ENCODE results near the gene THOC1. TPM values are rescaled to one million over a fixed set of nuclear protein-coding genes. Genes with fewer than 3 reads are reported as not detected.

THOC1 gene
- total and polyA plus RNA-seq, 4 experiments from 2014 or later: 15.2 to 69.9 (median 42.4) TPM

GRCh38 chr18:181711-182110 lies 86.1 kb downstream of the THOC1 start:
- no peak overlapping the region for H3K4me3 ChIP-seq (ENCODE audit: low read length in 2 of 2)
- H3K4me1 Mint-ChIP-seq: peaks cover 13 to 30% (median 18%) of the 10 kb centered on the region in 4 donors
- H3K27ac ChIP-seq (ENCODE audit: low read depth, low read length): no peak overlapping the region
- ChIA-PET POLR2A (ENCODE audit: partially characterized antibody) (no interaction called here), CTCF (ENCODE audit: partially characterized antibody) (no interaction called here)
- H3K27me3 ChIP-seq (ENCODE audit: insufficient read depth, low read length): no peaks in the 10 kb centered on the region
- no peaks in the 10 kb centered on the region for H3K9me3 ChIP-seq (ENCODE audit: control insufficient read depth in 1 of 2, low read length in 2 of 2)
- intact Hi-C loops (cut with micrococcal nuclease): no loop called here
- peaks cover 19% of the 10 kb centered on the region for H3K36me3 ChIP-seq (ENCODE audit: insufficient read depth, low read length)
- no peak overlapping the region for H3K4me3 Mint-ChIP-seq
- H3K36me3 Mint-ChIP-seq: peaks cover 36 to 44% of the 10 kb centered on the region in 2 donors
- H3K9me3 Mint-ChIP-seq: no peaks in the 10 kb centered on the region
- DNase-seq: no peak
- peak overlapping the region in 1 of 7 donors; percentile 15 for H3K27ac Mint-ChIP-seq
- peaks cover 9% of the 10 kb centered on the region for H3K4me1 ChIP-seq (ENCODE audit: insufficient read depth, low read length)
- H3K27me3 Mint-ChIP-seq: no peaks in the 10 kb centered on the region

DNA sequence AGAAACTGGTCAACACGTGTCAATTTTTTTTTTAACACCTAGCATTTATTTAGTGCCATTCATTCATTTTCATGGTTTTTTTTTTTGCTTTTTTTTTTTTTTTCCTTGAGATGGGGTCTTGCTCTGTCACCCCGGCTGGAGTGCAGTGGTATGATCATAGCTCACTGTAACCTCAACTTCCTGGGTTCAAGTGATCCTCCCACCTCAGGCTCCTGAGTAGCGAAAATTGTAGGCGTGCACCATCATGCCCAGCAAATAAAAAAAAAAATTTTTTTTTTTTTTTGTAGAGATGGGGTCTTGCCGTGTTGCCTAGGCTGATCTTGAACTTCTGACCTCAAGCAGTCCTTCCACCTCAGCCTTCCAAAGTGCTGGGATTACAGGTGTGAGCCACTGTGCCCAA lies 88.3 kb downstream of the THOC1 start:
- H3K36me3 ChIP-seq (ENCODE audit: insufficient read depth, low read length): peaks cover 15% of the 10 kb centered on the region
- ChIA-PET CTCF (ENCODE audit: partially characterized antibody) (no interaction called here), POLR2A (ENCODE audit: partially characterized antibody) (no interaction called here)
- Mint-ChIP-seq H3K4me1 (peaks cover 20 to 41% (median 30%) of the 10 kb centered on the region in 4 donors), H3K27ac (no peak overlapping the region), H3K36me3 (peaks cover 31 to 42% of the 10 kb centered on the region in 2 donors), H3K27me3 (no peaks in the 10 kb centered on the region), H3K9me3 (no peaks in the 10 kb centered on the region), H3K4me3 (no peak overlapping the region)
- DNase-seq: no peak
- H3K27ac ChIP-seq (ENCODE audit: low read depth, low read length): no peak overlapping the region
- H3K27me3 ChIP-seq (ENCODE audit: insufficient read depth, low read length): no peaks in the 10 kb centered on the region
- intact Hi-C loops (cut with micrococcal nuclease): no loop called here
- no peak overlapping the region for H3K4me3 ChIP-seq (ENCODE audit: low read length in 2 of 2)
- H3K9me3 ChIP-seq (ENCODE audit: control insufficient read depth in 1 of 2, low read length in 2 of 2): no peaks in the 10 kb centered on the region
- peaks cover 9% of the 10 kb centered on the region for H3K4me1 ChIP-seq (ENCODE audit: insufficient read depth, low read length)

DNA sequence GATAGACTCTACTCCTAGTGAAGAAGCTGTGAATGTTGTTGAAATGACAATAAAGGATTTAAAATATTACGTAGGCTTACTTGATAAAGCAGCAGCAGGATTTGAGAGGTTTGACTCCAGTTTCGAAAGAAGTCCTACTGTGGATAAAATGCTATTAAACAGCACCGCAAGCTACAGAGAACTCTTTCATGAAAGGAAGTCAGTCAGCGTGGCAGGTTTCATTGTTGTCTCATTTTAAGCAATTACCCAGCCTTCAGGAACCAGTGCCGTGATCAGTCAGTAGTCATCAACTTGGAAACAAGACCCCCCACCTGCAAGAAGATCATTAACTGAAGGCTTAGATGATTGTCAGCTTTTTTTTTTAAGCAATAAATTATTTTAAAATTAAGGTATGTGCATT lies 95.5 kb downstream of the THOC1 start:
- Mint-ChIP-seq H3K27ac (no peak overlapping the region), H3K9me3 (no peaks in the 10 kb centered on the region)
- intact Hi-C loops (cut with micrococcal nuclease): no loop called here

More for the DNA sequence above, 95.5 kb downstream of the THOC1 start:
- DNase-seq: no peak
- Histone ChIP-seq H3K4me1 (ENCODE audit: insufficient read depth, low read length) (no peaks in the 10 kb centered on the region), H3K27ac (ENCODE audit: low read depth, low read length) (no peak overlapping the region), H3K36me3 (ENCODE audit: insufficient read depth, low read length) (no peaks in the 10 kb centered on the region), H3K9me3 (ENCODE audit: control insufficient read depth in 1 of 2, low read length in 2 of 2) (no peaks in the 10 kb centered on the region), H3K4me3 (ENCODE audit: low read length in 2 of 2) (no peak overlapping the region), H3K27me3 (ENCODE audit: insufficient read depth, low read length) (no peaks in the 10 kb centered on the region)
- Mint-ChIP-seq H3K27me3 (no peaks in the 10 kb centered on the region), H3K4me3 (no peak overlapping the region), H3K4me1 (peaks cover 9 to 23% (median 15%) of the 10 kb centered on the region in 4 donors), H3K36me3 (peaks cover 23 to 32% of the 10 kb centered on the region in 2 donors)
- CTCF ChIA-PET (ENCODE audit: partially characterized antibody): no interaction called here
- POLR2A ChIA-PET (ENCODE audit: partially characterized antibody): no interaction called here

Other genes with a start within 250 kb of the THOC1 start
- gene TUBB8B, start 218.4 kb downstream of the THOC1 start, total RNA-seq: not detected
- gene TUBB8B, start 218.4 kb downstream of the THOC1 start, polyA plus RNA-seq: not detected
- gene USP14, start 109.5 kb downstream of the THOC1 start, total RNA-seq: 10 to 100 TPM; 42.6 to 43.6 TPM
- gene USP14, start 109.5 kb downstream of the THOC1 start, polyA plus RNA-seq: 10 to 100 TPM; 33.3 to 55.9 TPM
- gene COLEC12, start 232.7 kb upstream of the THOC1 start, total RNA-seq: under 1 TPM; 0.17 to 0.28 TPM
- not detected for gene COLEC12, start 232.7 kb upstream of the THOC1 start, polyA plus RNA-seq